IgD-negative memory B cell (primary cell): ENCODE data around the gene UVSSA. TPM values are rescaled to one million over a fixed set of nuclear protein-coding genes. Genes with fewer than 3 reads are reported as not detected.

Experiments used
- H3K27ac Mint-ChIP-seq, 3 donors: one replicate each; pipeline ENCODE4 v1.8.0; 2020 to 2022; ENCODE audit warnings: mild to moderate bottlenecking in 3 of 3, mixed read lengths in 3 of 3, moderate library complexity in 1 of 3
- H3K27me3 Mint-ChIP-seq: one replicate; pipeline ENCODE4 v1.8.0; 2021; ENCODE audit warnings: mixed read lengths
- H3K36me3 Mint-ChIP-seq: one replicate; pipeline ENCODE4 v1.8.0; 2020; ENCODE audit warnings: mild to moderate bottlenecking, mixed read lengths
- H3K4me1 Mint-ChIP-seq, 3 donors: one replicate each; pipeline ENCODE4 v1.8.0; 2020 to 2022; ENCODE audit warnings: mixed read lengths in 3 of 3, mild to moderate bottlenecking in 1 of 3
- H3K4me3 Mint-ChIP-seq, 4 donors: one replicate each; pipeline ENCODE4 v1.8.0; 2020 to 2022; ENCODE audit warnings: mild to moderate bottlenecking in 4 of 4, mixed read lengths in 4 of 4, moderate library complexity in 3 of 4
- H3K9me3 Mint-ChIP-seq, 3 donors: one replicate each; pipeline ENCODE4 v1.8.0; 2020 to 2021; ENCODE audit warnings: mixed read lengths in 3 of 3, mild to moderate bottlenecking in 1 of 3
- polyA plus RNA-seq: library from polyadenylated mRNA; unstranded; fragments of 300-500 nt; fragmentation: Illumina TruSeq; gene quantifications from one replicate; pipeline ENCODE4 v1.2.3, GENCODE V29; 2021

Gene UVSSA
- polyA plus RNA-seq, 1 donor from 2014 or later = 9.5 TPM

- no peaks in the 10 kb centered on the region for H3K27me3 Mint-ChIP-seq
- peaks cover 14 to 43% (median 30%) of the 10 kb centered on the region in 3 donors for H3K4me1 Mint-ChIP-seq
- H3K4me3 Mint-ChIP-seq = peak overlapping the region in 1 of 4 donors; percentile 3
- no peaks in the 10 kb centered on the region for H3K9me3 Mint-ChIP-seq
- peak overlapping the region in 1 of 3 donors; percentile 25 for H3K27ac Mint-ChIP-seq
- H3K36me3 Mint-ChIP-seq = peaks cover 10% of the 10 kb centered on the region
Measured at GRCh38 chr4:1310796-1311631, 36.0 kb upstream of the UVSSA start.

GRCh38 chr4:1312821-1313640 lies 34.0 kb upstream of the UVSSA start:
- Mint-ChIP-seq H3K4me3 (no peak overlapping the region), H3K27ac (no peak overlapping the region), H3K4me1 (peaks cover 7 to 31% (median 14%) of the 10 kb centered on the region in 3 donors), H3K9me3 (no peaks in the 10 kb centered on the region), H3K36me3 (peaks cover 8% of the 10 kb centered on the region), H3K27me3 (no peaks in the 10 kb centered on the region)

- Mint-ChIP-seq H3K27me3 (no peaks in the 10 kb centered on the region), H3K9me3 (no peaks in the 10 kb centered on the region), H3K4me1 (peaks cover 0 to 13% (median 0%) of the 10 kb centered on the region in 3 donors), H3K36me3 (peaks cover 9% of the 10 kb centered on the region), H3K27ac (peak overlapping the region in 1 of 3 donors; percentile 42), H3K4me3 (no peak overlapping the region)
Measured at GRCh38 chr4:1315306-1315705, 31.7 kb upstream of the UVSSA start.

- Mint-ChIP-seq H3K27ac (no peak overlapping the region), H3K9me3 (no peaks in the 10 kb centered on the region), H3K36me3 (peaks cover 9% of the 10 kb centered on the region), H3K4me1 (peaks cover 0 to 9% (median under 1%) of the 10 kb centered on the region in 3 donors), H3K27me3 (no peaks in the 10 kb centered on the region), H3K4me3 (no peak overlapping the region)
Measured at GRCh38 chr4:1315836-1316536, 31.0 kb upstream of the UVSSA start.

GRCh38 chr4:1316537-1317168 lies 30.4 kb upstream of the UVSSA start:
- H3K27ac Mint-ChIP-seq = no peak overlapping the region
- H3K36me3 Mint-ChIP-seq = peaks cover 9% of the 10 kb centered on the region
- H3K27me3 Mint-ChIP-seq = no peaks in the 10 kb centered on the region
- no peaks in the 10 kb centered on the region for H3K9me3 Mint-ChIP-seq
- H3K4me1 Mint-ChIP-seq = peaks cover 0 to 4% (median 3%) of the 10 kb centered on the region in 3 donors
- H3K4me3 Mint-ChIP-seq = no peak overlapping the region

GRCh38 chr4:1317177-1318045 lies 29.6 kb upstream of the UVSSA start:
- Mint-ChIP-seq H3K4me3 (no peak overlapping the region), H3K27me3 (no peaks in the 10 kb centered on the region), H3K4me1 (peaks cover 0 to 4% (median 1%) of the 10 kb centered on the region in 3 donors), H3K9me3 (no peaks in the 10 kb centered on the region), H3K27ac (no peak overlapping the region), H3K36me3 (peaks cover 9% of the 10 kb centered on the region)

GRCh38 chr4:1318046-1318375 lies 29.0 kb upstream of the UVSSA start:
- Mint-ChIP-seq H3K27ac (no peak overlapping the region), H3K9me3 (no peaks in the 10 kb centered on the region), H3K4me1 (peaks cover 0 to 4% (median 1%) of the 10 kb centered on the region in 3 donors), H3K36me3 (peaks cover 8% of the 10 kb centered on the region), H3K27me3 (no peaks in the 10 kb centered on the region), H3K4me3 (no peak overlapping the region)

- peaks cover 0 to 4% (median 1%) of the 10 kb centered on the region in 3 donors for H3K4me1 Mint-ChIP-seq
- H3K27ac Mint-ChIP-seq = no peak overlapping the region
- peaks cover 5% of the 10 kb centered on the region for H3K36me3 Mint-ChIP-seq
- no peaks in the 10 kb centered on the region for H3K9me3 Mint-ChIP-seq
- no peak overlapping the region for H3K4me3 Mint-ChIP-seq
- H3K27me3 Mint-ChIP-seq = no peaks in the 10 kb centered on the region
Measured at GRCh38 chr4:1318488-1319213, 28.4 kb upstream of the UVSSA start.

- peaks cover 2% of the 10 kb centered on the region for H3K36me3 Mint-ChIP-seq
- H3K27me3 Mint-ChIP-seq = no peaks in the 10 kb centered on the region
- H3K4me1 Mint-ChIP-seq = peaks cover 0 to 4% (median 0%) of the 10 kb centered on the region in 3 donors
- no peak overlapping the region for H3K4me3 Mint-ChIP-seq
- no peaks in the 10 kb centered on the region for H3K9me3 Mint-ChIP-seq
- H3K27ac Mint-ChIP-seq = no peak overlapping the region
Measured at GRCh38 chr4:1321486-1321885, 25.5 kb upstream of the UVSSA start.

- no peak overlapping the region for H3K4me3 Mint-ChIP-seq
- H3K9me3 Mint-ChIP-seq = no peaks in the 10 kb centered on the region
- peaks cover 2% of the 10 kb centered on the region for H3K36me3 Mint-ChIP-seq
- H3K27ac Mint-ChIP-seq = no peak overlapping the region
- peaks cover 0 to 4% (median 0%) of the 10 kb centered on the region in 3 donors for H3K4me1 Mint-ChIP-seq
- H3K27me3 Mint-ChIP-seq = no peaks in the 10 kb centered on the region
Measured at GRCh38 chr4:1321946-1322650, 24.9 kb upstream of the UVSSA start.

GRCh38 chr4:1323280-1323634 lies 23.8 kb upstream of the UVSSA start:
- Mint-ChIP-seq H3K27ac (no peak overlapping the region), H3K4me3 (no peak overlapping the region), H3K4me1 (peaks cover 0 to 4% (median 0%) of the 10 kb centered on the region in 3 donors), H3K27me3 (no peaks in the 10 kb centered on the region), H3K9me3 (no peaks in the 10 kb centered on the region), H3K36me3 (peaks cover 2% of the 10 kb centered on the region)

- no peaks in the 10 kb centered on the region for H3K27me3 Mint-ChIP-seq
- H3K9me3 Mint-ChIP-seq = no peaks in the 10 kb centered on the region
- peaks cover 0 to 4% (median 0%) of the 10 kb centered on the region in 3 donors for H3K4me1 Mint-ChIP-seq
- no peak overlapping the region for H3K4me3 Mint-ChIP-seq
- peaks cover 2% of the 10 kb centered on the region for H3K36me3 Mint-ChIP-seq
- no peak overlapping the region for H3K27ac Mint-ChIP-seq
Measured at GRCh38 chr4:1323635-1324442, 23.2 kb upstream of the UVSSA start.
